Body of pancreas (tissue), 4 donors: Measurements from ENCODE around the gene CNTNAP5. TPM values are rescaled to one million over a fixed set of nuclear protein-coding genes. Genes with fewer than 3 reads are reported as not detected.

ENCODE experiments used
- ATAC-seq: fragments of 150-250 bp; one replicate; pipeline ENCODE4 v1.9.1; 2016
- DNase-seq, 4 donors: peaks; one replicate each; pipeline ENCODE4 v3.0.0-alpha.2; 2019
- H3K27ac ChIP-seq, 4 donors: fragments of 200-600 bp; sonication (generic); 1 replicate in 3 of 4; 2 replicates in 1 of 4; pipeline versions ENCODE4 v1.5.1 to v1.6.1; 2016 to 2019; ENCODE audit warnings: mild to moderate bottlenecking in 1 of 4, mixed read lengths in 1 of 4, moderate library complexity in 1 of 4
- H3K27me3 ChIP-seq, 2 donors: fragments of 200-600 bp; sonication (generic); one replicate each; pipeline ENCODE4 v1.6.0; 2016; ENCODE audit warnings: mild to moderate bottlenecking in 1 of 2
- H3K36me3 ChIP-seq, 2 donors: fragments of 200-600 bp; sonication (generic); replicated peaks in 1 of 2; 2 replicates each; pipeline ENCODE4 v1.5.1; 2016; ENCODE audit warnings: low read depth in 2 of 2; ENCODE audit not compliant: insufficient read depth in 1 of 2
- H3K4me1 ChIP-seq: fragments of 200-600 bp; sonication (generic); one replicate; pipeline ENCODE4 v1.6.0; 2016
- H3K4me3 ChIP-seq, 2 donors: fragments of 200-600 bp; sonication (generic); 1 replicate in 1 of 2; 2 replicates in 1 of 2; pipeline ENCODE4 v1.5.1; 2016 to 2019
- H3K9me3 ChIP-seq, 3 donors: fragments of 200-600 bp; sonication (generic); 1 replicate in 2 of 3; 2 replicates in 1 of 3; pipeline ENCODE4 v1.5.1; 2016
- POLR2A ChIP-seq, 3 donors: fragments of 450-650 bp; IDR thresholded peaks; one replicate each; pipeline ENCODE4 v1.6.1; 2016; ENCODE audit warnings: antibody characterized with exemption in 3 of 3, mild to moderate bottlenecking in 2 of 3
- WGBS, 2 donors: methylation state at CpG; one replicate each; pipeline ENCODE4 v1.1.5; 2017; 5-methylcytosine and 5-hydroxymethylcytosine counted together
- intact Hi-C: fragments of 100-400 bp; cut with DNase I; formaldehyde crosslinking; loops from one replicate; pipeline ENCODE4 v1.15.1; 2023
- total RNA-seq, 2 donors: library from RNA; depleted of rRNA; stranded (reverse); fragments of >200 nt; gene quantifications; one replicate each; pipeline ENCODE4 v1.1.0, GENCODE V29; 2016
- TF ChIP-seq, protein P1 (sequence below), 7 experiments: fragments of 450-650 bp in 4 of 7; fragments of 200-600 bp in 3 of 7; sonication (generic) in 3 of 7; IDR thresholded peaks; one replicate each; pipeline ENCODE4 v1.5.1; 2016 to 2019; ENCODE audit warnings: antibody characterized with exemption in 7 of 7

The CNTNAP5 gene
- total RNA-seq, 2 donors from 2014 or later: 0.26 to 0.33 TPM

DNA sequence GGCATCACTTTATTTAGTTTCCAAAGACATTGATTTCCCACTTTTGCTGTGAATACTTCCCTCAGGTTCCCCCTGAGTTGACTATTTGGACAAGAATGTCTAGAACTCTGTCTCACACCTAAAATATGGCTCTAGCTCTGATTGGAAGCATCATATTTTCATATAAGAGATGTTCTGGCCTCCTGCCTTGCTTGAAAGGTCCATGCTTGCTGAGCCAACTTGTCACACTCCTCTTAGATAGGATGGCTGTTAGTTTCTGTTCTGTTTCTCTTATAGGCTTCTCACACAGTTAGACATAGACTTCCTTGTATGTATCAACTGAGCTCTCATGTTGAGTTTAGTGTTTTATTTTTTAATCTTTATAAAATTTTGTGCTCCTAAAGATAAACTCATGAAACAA lies 87.1 kb downstream of the CNTNAP5 start:
- Histone ChIP-seq H3K27me3 (no peaks in the 10 kb centered on the region), H3K36me3 (no peaks in the 10 kb centered on the region), H3K27ac (no peak overlapping the region), H3K4me3 (no peak overlapping the region), H3K4me1 (no peaks in the 10 kb centered on the region), H3K9me3 (no peaks in the 10 kb centered on the region)
- TF ChIP-seq, protein P1, sequence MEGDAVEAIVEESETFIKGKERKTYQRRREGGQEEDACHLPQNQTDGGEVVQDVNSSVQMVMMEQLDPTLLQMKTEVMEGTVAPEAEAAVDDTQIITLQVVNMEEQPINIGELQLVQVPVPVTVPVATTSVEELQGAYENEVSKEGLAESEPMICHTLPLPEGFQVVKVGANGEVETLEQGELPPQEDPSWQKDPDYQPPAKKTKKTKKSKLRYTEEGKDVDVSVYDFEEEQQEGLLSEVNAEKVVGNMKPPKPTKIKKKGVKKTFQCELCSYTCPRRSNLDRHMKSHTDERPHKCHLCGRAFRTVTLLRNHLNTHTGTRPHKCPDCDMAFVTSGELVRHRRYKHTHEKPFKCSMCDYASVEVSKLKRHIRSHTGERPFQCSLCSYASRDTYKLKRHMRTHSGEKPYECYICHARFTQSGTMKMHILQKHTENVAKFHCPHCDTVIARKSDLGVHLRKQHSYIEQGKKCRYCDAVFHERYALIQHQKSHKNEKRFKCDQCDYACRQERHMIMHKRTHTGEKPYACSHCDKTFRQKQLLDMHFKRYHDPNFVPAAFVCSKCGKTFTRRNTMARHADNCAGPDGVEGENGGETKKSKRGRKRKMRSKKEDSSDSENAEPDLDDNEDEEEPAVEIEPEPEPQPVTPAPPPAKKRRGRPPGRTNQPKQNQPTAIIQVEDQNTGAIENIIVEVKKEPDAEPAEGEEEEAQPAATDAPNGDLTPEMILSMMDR (IDR thresholded peaks at IDR 0.05): no peak
- no peak for TF ChIP-seq POLR2A (IDR thresholded peaks at IDR 0.05)
- no peak for DNase-seq
- ATAC-seq: no peak
- intact Hi-C loops: no loop called here

DNA sequence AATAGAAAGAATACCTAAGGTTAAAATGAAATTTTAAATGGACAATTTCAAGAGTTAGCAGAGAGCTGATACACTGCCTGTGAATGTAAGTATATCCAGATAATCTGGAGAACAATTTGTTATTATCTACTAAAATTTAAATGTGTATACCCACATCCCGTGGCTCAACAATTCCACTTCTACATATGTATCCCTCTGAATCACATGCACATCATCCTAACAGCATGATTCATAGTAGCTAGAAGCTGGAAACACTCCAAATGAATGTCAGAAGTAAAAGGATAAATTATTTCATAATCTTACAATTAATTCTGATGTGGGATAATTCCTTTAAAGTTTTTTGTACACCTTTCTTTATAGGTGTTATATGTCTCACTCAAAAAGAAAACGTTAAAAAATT lies 87.9 kb downstream of the CNTNAP5 start:
- H3K27me3 ChIP-seq: no peaks in the 10 kb centered on the region
- TF ChIP-seq POLR2A (IDR thresholded peaks at IDR 0.05): no peak
- TF ChIP-seq, protein P1 (IDR thresholded peaks at IDR 0.05): no peak
- intact Hi-C loops: no loop called here
- H3K36me3 ChIP-seq: no peaks in the 10 kb centered on the region
- H3K27ac ChIP-seq: no peak overlapping the region
- H3K4me1 ChIP-seq: no peaks in the 10 kb centered on the region
- no peak overlapping the region for H3K4me3 ChIP-seq
- H3K9me3 ChIP-seq: no peaks in the 10 kb centered on the region
- ATAC-seq: no peak
- DNase-seq: no peak
- WGBS, 2 donors: 23 to 32% methylated on average over 2 of the region's 2 CpGs

DNA sequence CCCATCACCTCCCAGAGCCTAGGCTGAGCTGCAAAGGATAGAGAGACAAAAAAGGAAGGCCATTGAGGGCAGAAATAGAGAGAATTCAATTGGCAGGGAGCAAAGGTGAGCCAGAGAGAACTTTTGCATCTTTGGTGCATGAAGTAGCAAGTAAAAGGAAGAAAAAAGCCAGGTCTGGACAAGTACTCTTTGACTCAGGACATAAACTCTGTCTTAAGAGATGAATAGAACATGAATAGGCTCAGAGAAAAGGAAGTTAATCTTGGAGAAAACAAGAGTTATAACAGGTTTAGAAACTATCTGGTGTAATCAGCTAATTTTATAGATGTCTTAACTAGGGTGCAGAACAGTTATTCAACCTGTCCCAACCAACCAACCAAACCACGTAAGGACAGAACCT lies 95.2 kb downstream of the CNTNAP5 start:
- no peaks in the 10 kb centered on the region for H3K9me3 ChIP-seq
- 75 to 84% methylated on average over 1 of the region's 1 CpG for WGBS, 2 donors
- no peak for ATAC-seq
- no peaks in the 10 kb centered on the region for H3K36me3 ChIP-seq
- no peak overlapping the region for H3K27ac ChIP-seq
- no peak overlapping the region for H3K4me3 ChIP-seq
- TF ChIP-seq, protein P1 (IDR thresholded peaks at IDR 0.05): no peak
- TF ChIP-seq POLR2A (IDR thresholded peaks at IDR 0.05): no peak
- DNase-seq: no peak
- H3K4me1 ChIP-seq: no peaks in the 10 kb centered on the region
- no peaks in the 10 kb centered on the region for H3K27me3 ChIP-seq
- intact Hi-C loops: no loop called here

DNA sequence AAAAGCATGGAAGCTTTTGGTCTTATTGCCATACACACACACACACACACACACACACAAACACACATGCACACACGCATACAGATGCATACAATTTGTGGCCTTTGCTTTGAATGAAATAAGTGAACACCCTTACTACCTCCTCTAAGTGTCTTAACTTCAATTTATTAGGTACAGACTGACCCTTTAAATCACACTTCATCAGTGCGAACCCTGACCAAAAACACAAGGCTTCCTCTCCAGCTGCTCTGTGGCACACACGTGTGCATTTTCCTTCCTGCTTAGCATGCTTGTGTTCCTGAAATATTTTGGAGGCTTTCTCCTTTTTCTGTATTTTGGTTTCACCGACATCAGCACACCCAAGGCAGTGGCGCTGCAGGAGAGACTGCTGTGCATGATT lies 96.0 kb downstream of the CNTNAP5 start:
- Histone ChIP-seq H3K4me1 (no peaks in the 10 kb centered on the region), H3K36me3 (no peaks in the 10 kb centered on the region), H3K27ac (no peak overlapping the region), H3K27me3 (no peaks in the 10 kb centered on the region), H3K9me3 (no peaks in the 10 kb centered on the region), H3K4me3 (no peak overlapping the region)
- 77 to 82% methylated on average over 5 of the region's 5 CpGs for WGBS, 2 donors
- ATAC-seq (no peak), DNase-seq (no peak)
- TF ChIP-seq, protein P1 (IDR thresholded peaks at IDR 0.05): no peak
- TF ChIP-seq POLR2A (IDR thresholded peaks at IDR 0.05): no peak
- intact Hi-C loops: no loop called here

DNA sequence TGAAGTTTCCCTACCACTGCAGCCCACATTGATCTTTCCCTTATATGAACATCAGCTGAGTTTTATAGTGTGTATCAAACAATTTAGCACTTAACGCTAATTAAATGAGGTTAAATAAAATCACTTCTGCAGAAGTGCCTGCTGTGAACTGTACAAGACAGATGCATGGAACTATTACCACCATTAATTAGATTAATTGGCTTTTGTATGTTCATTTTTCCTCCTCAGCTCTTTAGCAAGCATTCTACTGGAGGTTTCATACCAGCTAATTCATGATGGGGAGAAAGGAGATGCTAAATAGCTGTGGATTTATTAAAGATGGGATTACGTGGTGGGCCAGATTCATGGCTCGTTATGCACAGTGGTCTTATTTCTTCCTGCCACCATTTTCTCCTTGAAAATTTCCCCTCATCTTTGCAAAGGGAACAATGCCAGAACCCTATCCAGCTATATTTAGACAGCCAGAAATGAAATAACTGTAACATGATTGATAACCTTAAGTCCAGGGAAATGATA lies 96.7 kb downstream of the CNTNAP5 start:
- DNase-seq (no peak), ATAC-seq (no peak)
- H3K4me1 ChIP-seq: no peaks in the 10 kb centered on the region
- 64 to 68% methylated on average over 3 of the region's 3 CpGs for WGBS, 2 donors
- intact Hi-C loops: no loop called here
- H3K27me3 ChIP-seq: no peaks in the 10 kb centered on the region
- H3K9me3 ChIP-seq: no peaks in the 10 kb centered on the region
- TF ChIP-seq POLR2A (IDR thresholded peaks at IDR 0.05): no peak
- TF ChIP-seq, protein P1 (IDR thresholded peaks at IDR 0.05): no peak
- H3K36me3 ChIP-seq: no peaks in the 10 kb centered on the region
- H3K27ac ChIP-seq: no peak overlapping the region
- no peak overlapping the region for H3K4me3 ChIP-seq
